HG02885 (cell line): ENCODE results near the gene RAPGEF6.
"Not testable (repeated sequence)": the region's sequence is repeated elsewhere in the genome, so short reads cannot be mapped to it uniquely, and the experiment has no call there.

Experiments
- ATAC-seq: cut with Tn5 transposase; IDR thresholded peaks from one replicate; pipeline ENCODE4 v1.9.1; 2021; ENCODE audit warnings: mild to moderate bottlenecking; ENCODE audit not compliant: unreplicated experiment, poor library complexity

Gene RAPGEF6

DNA sequence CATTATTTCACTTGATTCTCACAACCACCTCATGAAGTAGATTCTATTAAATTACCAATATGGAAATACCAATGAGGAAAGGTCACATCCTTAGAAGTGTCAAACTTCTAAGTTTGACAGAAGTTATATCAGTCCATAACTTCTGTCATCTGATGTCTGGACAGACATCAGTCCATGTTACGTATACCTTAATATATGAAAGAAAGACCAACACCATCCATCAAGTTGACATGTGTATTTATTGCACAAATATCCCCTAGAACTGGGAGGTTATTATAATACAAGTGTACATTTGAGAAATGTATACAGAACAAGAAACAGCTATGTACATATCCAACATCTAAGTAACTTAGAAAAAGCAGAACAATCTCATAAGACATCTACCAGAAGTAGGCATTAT is 6.5 kb upstream of the RAPGEF6 start:
- ATAC-seq = no peak

- ATAC-seq = peak; percentile 67
Measured at GRCh38 chr5:131640043-131640856, 5.2 kb upstream of the RAPGEF6 start.

GRCh38 chr5:131639148-131639547 is 4.1 kb upstream of the RAPGEF6 start:
- ATAC-seq = no peak

- no peak for ATAC-seq
Measured at GRCh38 chr5:131637694-131638093, 2.7 kb upstream of the RAPGEF6 start.

- no peak for ATAC-seq
Measured at GRCh38 chr5:131635684-131636572, 899 bp upstream of the RAPGEF6 start.

- peak; percentile 18 for ATAC-seq
Measured at GRCh38 chr5:131634666-131634995, 398 bp downstream of the RAPGEF6 start.

DNA sequence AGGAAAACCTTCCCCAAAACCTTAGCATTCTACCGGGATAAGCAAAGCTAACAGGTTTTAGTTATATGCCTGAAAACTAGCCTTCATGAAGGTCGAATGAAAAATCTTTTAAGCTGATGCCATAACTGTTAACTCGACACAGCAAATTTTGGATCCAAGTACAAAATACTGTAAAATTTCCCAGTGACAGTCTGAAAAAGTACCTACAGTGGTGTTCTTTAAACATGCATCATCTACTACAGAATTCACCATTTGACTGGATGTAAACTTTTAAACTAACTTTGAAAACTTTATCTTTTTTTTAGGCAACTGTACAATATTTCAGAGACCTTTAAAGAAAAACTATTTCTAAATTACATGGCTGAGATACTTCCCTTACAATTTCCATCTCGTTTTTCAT is 791 bp downstream of the RAPGEF6 start:
- no peak for ATAC-seq

GRCh38 chr5:131633830-131634229 is 1.2 kb downstream of the RAPGEF6 start:
- ATAC-seq = no peak

DNA sequence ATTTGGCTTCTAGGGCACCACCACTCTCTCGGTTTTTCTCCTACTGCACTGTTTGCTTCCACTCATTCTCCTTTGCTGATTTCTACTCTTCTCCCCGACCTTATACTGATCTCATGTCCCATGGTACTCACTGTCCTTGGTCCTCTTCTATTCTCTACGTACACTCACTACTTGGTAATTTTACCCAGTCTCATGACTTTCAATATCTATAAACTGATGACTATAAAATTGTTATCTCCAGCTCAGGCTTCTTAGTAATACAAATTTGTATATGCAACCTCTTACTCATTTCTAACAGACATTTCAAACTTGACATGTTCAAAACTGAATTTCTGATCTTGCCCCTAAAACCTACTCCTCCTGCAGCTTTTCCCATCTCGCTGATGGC is 4.1 kb downstream of the RAPGEF6 start:
- ATAC-seq = no peak

DNA sequence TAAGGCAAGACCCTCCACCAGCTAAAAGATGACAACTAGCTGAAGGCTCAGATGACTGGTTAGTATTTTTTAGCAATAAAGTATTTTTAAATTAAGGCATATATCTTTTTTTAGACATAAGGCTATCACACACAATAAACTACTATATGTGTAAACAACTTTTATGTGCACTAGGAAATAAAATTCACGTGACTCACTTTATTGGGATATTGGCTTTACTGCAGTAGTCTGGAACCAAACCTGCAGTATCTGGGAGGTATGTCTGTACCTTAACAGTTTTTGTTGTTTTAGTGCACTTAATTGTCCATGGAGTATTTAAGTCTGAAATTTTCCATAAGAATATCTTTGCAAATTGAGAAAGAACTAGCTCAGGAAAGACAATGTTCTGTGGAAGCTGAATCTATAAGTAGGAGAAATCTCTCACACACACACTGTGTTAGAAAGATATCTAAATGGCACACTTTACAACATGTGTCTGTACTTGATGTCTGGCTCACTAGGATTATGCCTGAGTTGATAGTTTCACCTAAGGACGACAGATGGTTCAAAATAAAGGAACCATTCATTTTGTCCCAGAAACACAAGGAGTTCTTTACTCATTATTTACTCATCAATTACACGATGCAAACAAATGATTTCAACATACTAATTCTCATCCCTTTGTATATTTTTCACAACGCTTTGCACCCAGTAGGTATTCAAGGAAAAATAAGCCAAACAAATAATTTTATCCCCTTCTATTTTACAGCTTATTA is 4.6 kb downstream of the RAPGEF6 start:
- ATAC-seq = no peak

- ATAC-seq = no peak
Measured at GRCh38 chr5:131628990-131629389, 6.0 kb downstream of the RAPGEF6 start.

- ATAC-seq = no peak
Measured at GRCh38 chr5:131627207-131627865, 7.7 kb downstream of the RAPGEF6 start.

GRCh38 chr5:131622633-131623032 is 12.4 kb downstream of the RAPGEF6 start:
- no peak for ATAC-seq

DNA sequence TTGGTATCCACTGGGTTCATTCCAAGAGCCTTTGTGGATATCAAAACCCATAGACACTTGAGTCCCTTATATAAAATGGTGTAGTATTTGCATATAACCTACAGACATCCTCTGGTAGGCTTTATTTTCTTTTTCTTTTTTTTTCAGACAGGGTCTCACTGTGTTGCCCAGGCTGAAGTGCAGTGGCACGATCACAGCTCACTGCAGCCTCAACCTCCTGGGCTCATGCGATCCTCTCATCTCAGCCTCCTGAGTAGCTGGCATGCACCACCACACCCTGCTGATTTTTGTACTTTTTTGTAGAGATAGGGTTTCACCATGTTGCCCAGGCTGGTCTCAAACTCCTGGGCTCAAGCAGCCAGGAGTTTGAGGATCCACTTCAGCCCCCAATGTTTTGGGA is 13.9 kb downstream of the RAPGEF6 start:
- not testable (repeated sequence) for ATAC-seq

DNA sequence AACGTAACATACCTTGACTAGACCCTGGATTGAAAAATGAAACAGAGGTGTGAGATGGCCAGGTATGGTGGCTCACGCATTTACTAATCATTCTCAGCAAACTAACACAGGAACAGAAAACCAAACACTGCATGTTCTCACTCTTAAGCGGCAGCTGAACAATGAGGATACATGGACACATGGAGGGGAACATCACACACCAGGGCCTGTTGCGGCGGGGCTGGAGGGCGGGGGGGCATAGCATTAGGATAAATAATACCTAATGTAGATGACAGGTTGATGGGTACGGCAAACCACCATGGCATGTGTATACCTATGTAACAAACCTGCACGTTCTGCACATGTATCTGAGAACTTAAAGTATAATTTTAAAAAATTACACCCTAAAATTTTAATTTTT is 15.9 kb downstream of the RAPGEF6 start:
- no peak for ATAC-seq

- no peak for ATAC-seq
Measured at GRCh38 chr5:131617140-131617822, 17.7 kb downstream of the RAPGEF6 start.

DNA sequence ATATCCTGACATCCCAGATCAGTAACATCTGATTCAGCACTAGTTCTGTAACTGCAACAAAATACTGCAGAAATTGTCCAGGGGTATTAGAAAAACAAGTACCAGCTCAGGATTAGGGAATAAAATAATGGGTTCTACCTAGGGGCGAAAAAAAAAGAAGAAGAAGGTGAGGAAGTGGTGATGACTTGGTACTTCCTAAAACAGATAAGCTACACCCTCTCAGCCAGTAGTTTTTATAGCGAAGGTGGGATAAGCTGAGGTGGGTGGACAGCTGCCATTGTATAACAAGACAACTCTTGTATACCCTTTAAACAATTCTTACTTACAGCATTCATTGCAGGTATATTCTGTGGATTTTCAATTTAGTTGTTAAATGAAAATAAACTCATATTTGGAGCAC is 19.1 kb downstream of the RAPGEF6 start:
- no peak for ATAC-seq

DNA sequence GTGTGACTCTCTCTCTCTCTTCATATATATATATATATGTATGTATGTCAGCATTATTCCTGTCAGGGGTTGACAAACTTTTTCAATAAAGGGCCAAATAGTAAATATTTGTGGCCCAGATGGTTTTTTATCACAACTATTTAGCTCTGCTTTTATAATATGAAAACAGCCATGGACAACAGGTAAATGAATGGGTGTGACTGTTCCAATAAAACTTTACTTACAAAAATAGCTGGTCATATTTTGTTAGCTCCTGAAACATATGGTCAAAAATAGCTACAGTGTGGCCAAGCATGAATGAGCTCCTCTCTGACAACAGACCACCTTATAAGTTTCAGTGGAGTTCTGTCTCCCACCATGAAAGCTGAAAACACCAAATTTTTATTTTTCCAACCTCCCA is 21.6 kb downstream of the RAPGEF6 start:
- no peak for ATAC-seq

DNA sequence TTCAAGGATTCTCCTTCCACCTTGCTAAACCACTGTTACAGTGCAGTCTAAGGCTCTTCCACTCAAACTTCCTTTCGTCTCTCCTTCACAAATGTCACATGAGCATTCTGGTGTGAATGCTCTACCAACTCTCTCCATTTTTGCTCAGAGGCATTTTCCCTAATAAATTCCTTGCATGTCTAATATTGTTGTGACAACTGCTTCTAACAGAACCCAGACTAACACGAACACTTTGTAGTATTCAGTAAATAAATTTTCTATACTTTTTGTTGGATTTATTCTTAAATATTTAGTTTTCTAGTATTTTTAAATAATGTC is 24.0 kb downstream of the RAPGEF6 start:
- no peak for ATAC-seq
